GM19372 (cell line): ENCODE results near the gene PARP14.
"Not testable (repeated sequence)": the region's sequence is repeated elsewhere in the genome, so short reads cannot be mapped to it uniquely, and the experiment has no call there.

Source experiments
- ATAC-seq: cut with Tn5 transposase; IDR thresholded peaks from one replicate; pipeline ENCODE4 v1.9.1; 2021; ENCODE audit warnings: mild to moderate bottlenecking, low read depth, moderate library complexity; ENCODE audit not compliant: unreplicated experiment

PARP14 gene

DNA sequence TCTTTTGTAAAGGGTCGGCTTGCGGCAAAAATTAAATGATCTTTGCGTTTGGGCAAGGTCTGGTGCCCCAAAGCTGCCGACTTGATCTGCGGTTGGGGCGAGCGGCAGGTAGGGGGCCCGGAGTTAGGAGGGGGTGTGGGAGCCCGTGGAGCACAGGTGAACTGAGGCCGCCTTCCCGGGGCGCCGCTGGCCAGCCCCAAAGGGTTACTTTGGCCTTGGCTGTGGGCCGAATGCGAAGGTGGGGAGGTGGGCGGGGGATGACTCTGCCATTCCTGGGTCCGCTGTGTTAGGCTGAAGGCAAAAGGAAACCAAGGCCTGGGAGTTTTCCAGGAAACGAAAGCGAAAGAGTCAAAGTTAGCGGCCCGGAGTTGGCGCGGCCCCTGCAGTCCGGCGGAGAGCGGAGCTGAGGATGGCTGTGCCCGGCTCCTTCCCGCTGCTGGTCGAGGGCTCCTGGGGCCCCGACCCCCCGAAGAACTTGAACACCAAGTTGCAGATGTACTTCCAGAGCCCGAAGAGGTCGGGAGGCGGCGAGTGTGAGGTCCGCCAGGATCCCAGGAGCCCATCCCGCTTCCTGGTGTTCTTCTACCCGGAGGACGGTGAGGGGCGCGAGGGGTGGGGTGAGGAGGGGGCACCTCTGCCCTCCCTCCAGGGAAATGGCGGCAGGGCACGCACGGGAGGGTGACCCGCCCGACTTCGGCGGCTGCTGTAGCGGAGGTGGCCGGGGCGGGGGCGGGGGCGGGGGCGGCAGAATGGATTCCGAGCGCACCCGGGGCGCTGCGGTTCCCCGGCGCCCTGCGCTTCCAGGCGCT is at the start of gene PARP14:
Gene PARP14 (plus strand): TSS at position 365 of the 809 bp plus-strand sequence. CDS start 45 bp downstream, at position 410.
- ATAC-seq = no peak

DNA sequence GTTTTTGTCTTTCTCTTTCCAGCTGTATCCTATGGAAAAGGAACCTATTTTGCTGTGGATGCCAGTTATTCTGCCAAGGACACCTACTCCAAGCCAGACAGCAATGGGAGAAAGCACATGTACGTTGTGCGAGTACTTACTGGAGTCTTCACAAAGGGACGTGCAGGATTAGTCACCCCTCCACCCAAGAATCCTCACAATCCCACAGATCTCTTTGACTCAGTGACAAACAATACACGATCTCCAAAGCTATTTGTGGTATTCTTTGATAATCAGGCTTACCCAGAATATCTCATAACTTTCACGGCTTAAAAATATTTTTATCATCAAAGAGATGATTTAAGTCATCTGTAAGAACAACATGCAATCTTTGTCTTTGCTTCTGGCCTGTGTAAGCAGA is 44.9 kb upstream of the PARP14 start:
- no peak for ATAC-seq

GRCh38 chr3:122636697-122637096 is 43.9 kb upstream of the PARP14 start:
- ATAC-seq = no peak

GRCh38 chr3:122640437-122640999 is 40.1 kb upstream of the PARP14 start:
- no peak for ATAC-seq

DNA sequence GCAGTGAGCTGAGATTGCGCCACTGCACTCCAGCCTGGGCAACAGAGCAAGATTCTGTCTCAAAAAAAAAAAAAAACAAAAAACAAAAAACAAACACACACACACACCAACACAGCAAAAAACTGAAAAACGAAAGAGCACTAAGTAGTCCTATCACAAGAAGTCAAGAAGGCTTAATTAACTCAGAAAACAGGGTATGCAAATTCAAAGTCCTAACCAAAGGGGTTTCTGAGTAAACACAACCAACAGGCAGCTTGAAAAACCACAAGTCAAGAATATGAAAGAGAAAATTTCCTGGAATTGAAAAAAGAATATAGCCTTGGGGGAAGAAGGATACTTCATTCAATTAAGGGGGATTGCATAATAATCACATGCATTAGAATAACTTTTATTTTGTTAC is 37.7 kb upstream of the PARP14 start:
- no peak for ATAC-seq

GRCh38 chr3:122646146-122646988 is 34.3 kb upstream of the PARP14 start:
- ATAC-seq = no peak

DNA sequence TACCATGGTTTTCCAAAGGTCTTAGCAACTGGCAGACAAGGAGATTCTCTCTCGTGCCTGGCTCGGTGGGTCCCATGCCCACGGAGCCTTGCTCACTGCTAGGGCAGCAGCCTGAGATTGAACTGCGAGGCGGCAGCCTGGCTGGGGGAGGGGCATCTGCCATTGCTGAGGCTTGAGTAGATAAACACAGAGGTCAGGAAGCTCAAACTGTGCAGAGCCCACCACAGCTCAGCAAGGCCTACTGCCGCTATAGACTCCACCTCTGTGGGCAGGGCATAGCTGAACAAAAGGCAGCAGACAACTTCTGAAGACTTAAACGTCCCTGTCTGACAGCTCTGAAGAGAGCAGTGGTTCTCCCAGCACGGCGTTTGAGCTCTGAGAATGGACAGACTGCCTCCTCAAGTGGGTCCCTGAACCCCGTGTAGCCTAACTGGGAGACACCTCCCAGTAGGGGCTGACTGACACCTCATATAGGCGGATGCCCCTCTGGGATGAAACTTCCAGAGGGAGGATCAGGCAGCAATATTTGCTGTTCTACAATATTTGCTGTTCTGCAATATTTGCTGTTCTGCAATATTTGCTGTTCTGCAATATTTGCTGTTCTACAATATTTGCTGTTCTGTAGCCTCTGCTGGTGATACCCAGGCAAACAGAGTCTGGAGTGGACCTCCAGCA is 29.3 kb upstream of the PARP14 start:
- ATAC-seq = not testable (repeated sequence)

DNA sequence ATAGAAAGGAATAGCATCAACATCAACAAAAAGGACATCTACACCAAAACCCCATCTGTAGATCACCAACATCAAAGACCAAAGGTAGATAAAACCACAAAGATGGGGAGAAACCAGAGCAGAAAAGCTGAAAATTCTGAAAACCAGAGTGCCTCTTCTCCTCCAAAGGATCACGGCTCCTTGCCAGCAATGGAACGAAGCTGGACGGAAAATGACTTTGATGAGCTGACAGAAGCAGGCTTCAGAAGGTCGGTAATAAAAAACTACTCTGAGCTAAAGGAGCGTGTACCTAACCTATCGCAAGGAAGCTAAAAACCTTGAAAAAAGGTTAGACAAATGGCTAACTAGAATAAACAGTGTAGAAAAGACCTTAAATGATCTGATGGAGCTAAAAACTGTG is 28.7 kb upstream of the PARP14 start:
- not testable (repeated sequence) for ATAC-seq

DNA sequence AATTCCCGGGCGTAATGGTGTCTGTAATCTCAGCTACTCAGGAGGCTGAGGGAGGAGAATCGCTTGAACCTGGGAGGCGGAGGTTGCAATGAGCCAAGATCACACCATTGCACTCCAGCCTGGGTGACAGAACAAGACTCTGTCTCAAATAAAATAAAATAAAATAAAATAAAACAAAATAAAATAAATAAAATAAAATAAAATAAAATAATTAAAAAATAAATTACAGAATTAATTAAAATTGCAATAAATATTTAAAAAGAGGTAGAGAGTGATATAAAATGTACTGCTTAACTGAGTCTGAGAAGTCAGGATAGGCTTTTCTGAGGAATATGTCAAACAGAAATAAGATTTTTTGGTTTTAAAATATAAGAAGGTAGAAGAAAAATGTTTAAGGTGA is 22.3 kb upstream of the PARP14 start:
- ATAC-seq = not testable (repeated sequence)

GRCh38 chr3:122660297-122660974 is 20.2 kb upstream of the PARP14 start:
- no peak for ATAC-seq

- no peak for ATAC-seq
Measured at GRCh38 chr3:122661633-122662032, 19.0 kb upstream of the PARP14 start.

- ATAC-seq = no peak
Measured at GRCh38 chr3:122662505-122662904, 18.1 kb upstream of the PARP14 start.

DNA sequence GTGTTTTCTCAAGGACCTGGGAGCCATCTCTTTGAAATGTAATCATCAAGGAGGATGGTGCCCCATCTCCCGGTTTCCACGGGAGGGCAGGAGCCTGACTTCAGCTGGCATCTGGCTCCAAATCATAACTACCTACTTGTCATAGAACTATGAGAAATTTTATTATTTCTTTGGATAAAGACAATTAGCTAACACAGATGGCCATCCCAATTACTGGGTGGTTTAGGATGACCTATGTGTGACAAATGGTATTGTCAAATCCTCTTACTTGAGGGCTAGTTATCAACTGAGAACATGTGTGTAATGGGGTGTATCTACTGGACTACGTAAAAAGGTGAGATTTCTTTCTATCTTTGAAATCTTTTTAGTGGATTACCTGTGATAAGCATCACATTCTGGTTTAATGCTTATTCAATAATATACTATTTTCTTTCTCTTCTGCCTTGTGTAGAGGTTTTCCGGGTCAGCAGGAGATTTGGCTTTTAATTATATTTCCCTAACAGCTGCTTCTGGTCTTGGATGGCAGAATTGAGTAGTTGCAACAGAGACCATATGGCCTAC is 15.3 kb upstream of the PARP14 start:
- ATAC-seq = no peak

DNA sequence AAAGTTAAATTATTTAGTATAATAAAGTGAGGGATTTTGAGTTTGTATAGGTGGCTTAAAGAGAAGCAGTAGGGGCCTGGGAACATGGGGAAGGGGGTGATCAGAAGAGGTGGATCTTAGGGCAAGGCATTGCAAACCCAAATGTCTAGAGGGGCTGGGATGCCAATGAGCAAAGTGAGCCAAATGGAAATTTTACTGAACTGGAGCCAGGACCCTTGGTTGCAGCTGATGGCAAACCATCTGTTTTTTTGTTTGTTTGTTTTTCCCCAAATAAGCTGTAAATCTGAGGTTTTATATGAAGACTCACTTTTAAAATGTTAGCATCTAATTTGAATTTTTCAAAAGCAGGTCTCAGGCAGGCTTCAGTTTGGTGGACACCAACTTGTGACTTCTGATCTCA is 14.8 kb upstream of the PARP14 start:
- ATAC-seq = no peak

DNA sequence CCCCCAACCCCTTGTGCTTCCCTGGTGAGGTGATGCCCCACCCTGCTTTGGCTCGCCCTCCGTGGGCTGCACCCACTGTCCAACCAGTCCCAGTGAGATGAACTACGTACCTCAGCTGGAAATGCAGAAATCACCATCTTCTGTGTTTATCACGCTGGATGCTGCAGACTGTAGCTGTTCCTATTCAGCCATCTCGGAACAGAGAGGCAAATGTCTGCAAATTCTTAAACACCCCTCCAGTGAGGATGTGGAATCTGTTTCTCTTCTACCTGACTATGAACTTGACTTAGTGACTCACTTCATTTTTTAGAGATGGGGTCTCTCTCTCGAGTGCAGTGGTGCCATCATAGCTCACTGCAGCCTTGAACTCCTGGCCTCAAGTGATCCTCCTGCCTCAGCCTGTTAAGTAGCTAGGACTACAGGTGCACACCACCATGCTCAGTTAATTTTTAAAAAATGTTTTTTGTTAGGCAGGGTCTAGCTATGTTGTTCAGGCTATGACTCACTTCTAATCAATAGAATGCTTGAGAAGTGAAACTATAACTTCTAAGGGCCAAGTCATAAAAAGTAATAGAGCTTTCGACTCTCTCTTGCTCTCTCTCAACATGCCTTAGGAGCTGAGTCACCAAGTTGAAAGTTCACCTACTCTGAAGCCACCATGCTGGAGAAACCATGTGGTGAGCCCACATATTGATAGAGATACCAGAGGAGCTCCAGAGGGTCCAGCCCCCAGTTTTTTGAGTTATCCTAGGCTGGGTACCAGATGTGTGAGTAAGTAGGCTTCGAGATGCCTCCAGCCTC is 11.5 kb upstream of the PARP14 start:
- no peak for ATAC-seq

- ATAC-seq = no peak
Measured at GRCh38 chr3:122671553-122671952, 9.1 kb upstream of the PARP14 start.

DNA sequence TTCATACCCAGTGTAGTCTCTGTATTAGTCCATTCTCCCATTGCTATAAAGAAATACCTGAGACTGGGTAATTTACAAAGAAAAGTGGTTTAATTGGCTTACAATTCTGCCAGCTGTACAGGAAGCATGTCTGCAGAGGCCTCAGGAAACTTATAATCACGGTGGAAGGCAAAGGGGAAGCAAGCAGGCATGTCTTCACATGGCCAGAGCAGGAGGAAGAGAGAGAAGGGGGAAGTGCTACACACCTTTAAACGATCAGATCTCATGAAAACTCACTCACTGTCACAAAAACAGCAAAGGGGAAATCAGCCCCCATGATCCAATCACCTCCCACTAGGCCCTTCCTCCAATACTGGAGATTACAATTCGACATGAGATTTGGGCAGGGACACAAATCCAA is 6.3 kb upstream of the PARP14 start:
- ATAC-seq = no peak

- ATAC-seq = no peak
Measured at GRCh38 chr3:122676759-122677158, 3.9 kb upstream of the PARP14 start.

DNA sequence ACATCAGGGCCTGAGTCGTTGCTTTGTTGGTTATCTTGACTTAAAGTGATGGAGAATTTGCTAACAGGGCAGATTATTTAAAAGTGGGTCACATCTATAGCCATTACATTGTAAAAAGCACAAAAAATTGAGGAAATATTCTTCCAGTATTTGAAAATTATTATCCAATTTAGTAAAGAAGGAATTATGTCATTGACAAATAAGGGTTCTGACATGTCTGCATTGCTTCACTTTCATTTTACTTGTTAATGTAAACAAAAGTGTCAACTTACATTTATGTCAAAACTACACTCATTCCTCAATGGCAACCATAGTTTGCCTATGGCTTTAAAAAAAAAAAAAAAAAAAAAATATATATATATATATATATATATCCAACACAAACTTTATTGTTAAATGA is 3.4 kb upstream of the PARP14 start:
- ATAC-seq = no peak
